Endodermal cell (in vitro differentiated cells): ENCODE data around the gene DAB1. TPM values are rescaled to one million over a fixed set of nuclear protein-coding genes. Genes with fewer than 3 reads are reported as not detected.
A peak's percentile ranks its signal among the peaks of the same experiment; 100 is the strongest.

Source experiments
- DNase-seq: peaks from one replicate; pipeline ENCODE4 v3.0.0-alpha.2; 2017
- H3K27ac ChIP-seq: 2 replicates; pipeline ENCODE4 v1.5.1; 2013; ENCODE audit warnings: mild to moderate bottlenecking, low read depth, low read length, moderate library complexity
- H3K27me3 ChIP-seq: 2 replicates; pipeline ENCODE4 v1.6.1; 2013; ENCODE audit warnings: mild to moderate bottlenecking, low read length, moderate library complexity; ENCODE audit not compliant: insufficient read depth, control insufficient read depth, poor library complexity, severe bottlenecking
- H3K36me3 ChIP-seq: 2 replicates; pipeline ENCODE4 v1.7.0; 2013; ENCODE audit warnings: mild to moderate bottlenecking, low read length, moderate library complexity; ENCODE audit not compliant: control insufficient read depth, insufficient read depth
- H3K4me1 ChIP-seq: one replicate; pipeline ENCODE4 v1.7.0; 2013; ENCODE audit warnings: low read length; ENCODE audit not compliant: control insufficient read depth, insufficient read depth
- H3K4me3 ChIP-seq: 2 replicates; pipeline ENCODE4 v1.5.1; 2013; ENCODE audit warnings: mild to moderate bottlenecking, low read length, moderate library complexity
- H3K9ac ChIP-seq: 2 replicates; pipeline ENCODE4 v1.6.1; 2013; ENCODE audit warnings: mild to moderate bottlenecking, low read length, moderate library complexity; ENCODE audit not compliant: poor library complexity, severe bottlenecking; ENCODE audit errors: extremely low read depth
- H3K9me3 ChIP-seq: 2 replicates; pipeline ENCODE4 v1.6.1; 2013; ENCODE audit warnings: mild to moderate bottlenecking, low read length, moderate library complexity; ENCODE audit not compliant: control insufficient read depth
- H3K27ac Mint-ChIP-seq: 2 replicates; pipeline ENCODE4 v1.8.0; 2020; ENCODE audit warnings: mixed read lengths
- H3K27me3 Mint-ChIP-seq: 2 replicates; pipeline ENCODE4 v1.8.0; 2021; ENCODE audit warnings: mild to moderate bottlenecking, mixed read lengths; ENCODE audit not compliant: insufficient read depth
- H3K36me3 Mint-ChIP-seq: 2 replicates; pipeline ENCODE4 v1.8.0; 2020; ENCODE audit warnings: low read depth, mixed read lengths
- H3K4me1 Mint-ChIP-seq: 2 replicates; pipeline ENCODE4 v1.8.0; 2020; ENCODE audit warnings: mixed read lengths
- H3K4me3 Mint-ChIP-seq: 2 replicates; pipeline ENCODE4 v1.8.0; 2020; ENCODE audit warnings: mild to moderate bottlenecking, moderate library complexity, mixed read lengths
- H3K9me3 Mint-ChIP-seq: 2 replicates; pipeline ENCODE4 v1.8.0; 2020; ENCODE audit warnings: mild to moderate bottlenecking, mixed read lengths
- WGBS, 2 experiments: methylation state at CpG; one replicate each; pipeline versions ENCODE4 v1.1.5 to v1.1.7; 2013; ENCODE audit warnings: missing lambda C conversion rate in 2 of 2, mixed read lengths in 1 of 2; ENCODE audit not compliant: insufficient coverage in 1 of 2, insufficient read length in 1 of 2; 5-methylcytosine and 5-hydroxymethylcytosine counted together
- total RNA-seq, 2 donors: library from RNA; stranded (reverse); fragmentation: NEBNext Ultra II Directional in 1 of 2; extraction: Animal tissue kit (Norgen Biotek cat#: 25700) in 1 of 2; gene quantifications; 2 replicates in 1 of 2; 3 replicates in 1 of 2; pipeline ENCODE4 v1.2.1, GENCODE V29; 2021
- TF ChIP-seq, protein P1 (sequence below): fragments of 200-600 bp; sonication (generic); conservative IDR thresholded peaks from 2 replicates; pipeline ENCODE4 v1.5.0; 2021; ENCODE audit warnings: antibody characterized with exemption, mild to moderate bottlenecking

DAB1 gene
- total RNA-seq, 2 donors from 2014 or later, result 32.0 to 36.2 TPM

DNA sequence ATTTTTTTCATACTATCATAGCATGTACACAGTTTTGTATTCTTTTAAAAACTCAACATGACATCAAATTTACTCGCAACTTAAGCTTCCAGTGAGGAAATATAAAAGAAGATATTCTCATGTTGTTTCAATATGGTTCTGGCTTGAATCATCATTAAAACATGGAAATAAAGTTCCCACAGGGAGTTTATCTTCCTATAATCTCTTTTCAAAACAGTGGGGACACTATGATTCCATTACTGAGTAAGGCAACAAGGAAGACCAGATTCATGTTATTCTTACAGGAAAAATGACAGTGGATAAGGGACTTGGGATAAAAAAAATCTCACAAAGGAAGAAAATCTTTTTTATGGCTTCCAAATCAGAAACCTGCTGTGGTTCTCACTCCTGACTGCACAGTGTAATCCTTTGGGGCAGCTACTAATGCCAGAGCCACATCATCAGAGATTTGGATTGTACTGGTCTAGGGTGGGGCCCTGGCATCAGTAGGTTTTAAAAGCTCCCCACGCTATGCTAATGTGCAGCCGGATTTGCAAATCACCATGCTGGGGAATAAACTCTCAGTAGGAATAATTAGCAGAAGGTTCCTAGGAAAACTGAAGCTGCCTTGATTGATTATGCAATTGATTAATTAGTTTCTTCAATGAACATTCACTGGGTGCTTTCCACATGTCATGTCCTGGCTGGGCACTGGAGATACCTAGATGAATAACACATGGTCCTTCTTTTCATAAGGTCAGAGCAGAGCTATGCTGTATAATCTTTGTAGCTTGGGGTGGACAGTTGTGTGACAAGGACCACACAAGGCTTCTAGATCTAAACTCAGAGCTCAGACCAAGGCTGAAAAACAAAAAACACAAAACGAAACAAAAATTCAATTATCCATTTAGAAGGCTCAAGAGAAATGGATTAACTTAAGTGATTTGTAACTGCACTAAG, 386.9 kb downstream of the DAB1 start:
- WGBS, 2 experiments, result 90 to 100% methylated on average over 2 to 4 of the region's 4 CpGs

DNA sequence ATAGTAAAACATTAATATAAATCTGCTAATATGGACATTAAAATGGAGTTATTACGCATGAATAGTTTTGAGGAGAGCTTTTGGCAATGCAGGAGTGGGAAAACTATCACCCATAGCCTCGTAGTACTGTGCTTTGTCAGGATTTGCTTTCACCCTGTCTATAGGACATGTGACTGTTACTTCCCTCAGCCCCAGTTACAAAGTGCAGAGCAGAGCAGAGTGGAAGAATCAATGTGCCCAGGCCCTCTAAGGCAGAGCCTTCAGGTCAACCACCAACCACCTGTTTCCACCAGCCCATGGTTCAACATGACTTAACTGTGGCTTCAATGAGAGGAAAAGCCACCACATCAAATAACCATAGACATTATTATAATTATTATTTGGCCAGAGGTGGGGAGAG, 389.1 kb downstream of the DAB1 start:
- no peak for DNase-seq
- Mint-ChIP-seq H3K27ac (no peak overlapping the region), H3K36me3 (peaks cover 35% of the 10 kb centered on the region), H3K9me3 (peaks cover 5% of the 10 kb centered on the region), H3K4me3 (no peak overlapping the region), H3K27me3 (no peaks in the 10 kb centered on the region), H3K4me1 (peaks cover 6% of the 10 kb centered on the region)
- H3K27ac ChIP-seq, result no peak overlapping the region
- no peaks in the 10 kb centered on the region for H3K27me3 ChIP-seq
- TF ChIP-seq, protein P1, sequence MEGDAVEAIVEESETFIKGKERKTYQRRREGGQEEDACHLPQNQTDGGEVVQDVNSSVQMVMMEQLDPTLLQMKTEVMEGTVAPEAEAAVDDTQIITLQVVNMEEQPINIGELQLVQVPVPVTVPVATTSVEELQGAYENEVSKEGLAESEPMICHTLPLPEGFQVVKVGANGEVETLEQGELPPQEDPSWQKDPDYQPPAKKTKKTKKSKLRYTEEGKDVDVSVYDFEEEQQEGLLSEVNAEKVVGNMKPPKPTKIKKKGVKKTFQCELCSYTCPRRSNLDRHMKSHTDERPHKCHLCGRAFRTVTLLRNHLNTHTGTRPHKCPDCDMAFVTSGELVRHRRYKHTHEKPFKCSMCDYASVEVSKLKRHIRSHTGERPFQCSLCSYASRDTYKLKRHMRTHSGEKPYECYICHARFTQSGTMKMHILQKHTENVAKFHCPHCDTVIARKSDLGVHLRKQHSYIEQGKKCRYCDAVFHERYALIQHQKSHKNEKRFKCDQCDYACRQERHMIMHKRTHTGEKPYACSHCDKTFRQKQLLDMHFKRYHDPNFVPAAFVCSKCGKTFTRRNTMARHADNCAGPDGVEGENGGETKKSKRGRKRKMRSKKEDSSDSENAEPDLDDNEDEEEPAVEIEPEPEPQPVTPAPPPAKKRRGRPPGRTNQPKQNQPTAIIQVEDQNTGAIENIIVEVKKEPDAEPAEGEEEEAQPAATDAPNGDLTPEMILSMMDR, result no peak
- H3K4me3 ChIP-seq, result no peak overlapping the region
- 97 to 100% methylated on average over 2 of the region's 2 CpGs for WGBS, 2 experiments
- H3K4me1 ChIP-seq, result no peaks in the 10 kb centered on the region
- H3K9me3 ChIP-seq, result peaks cover 11% of the 10 kb centered on the region
- H3K9ac ChIP-seq, result no peak overlapping the region
- no peaks in the 10 kb centered on the region for H3K36me3 ChIP-seq

More for the DNA sequence above, 386.9 kb downstream of the DAB1 start:
- peaks cover 24% of the 10 kb centered on the region for H3K36me3 Mint-ChIP-seq
- no peaks in the 10 kb centered on the region for H3K9me3 ChIP-seq
- no peaks in the 10 kb centered on the region for H3K4me1 ChIP-seq
- H3K4me3 Mint-ChIP-seq, result no peak overlapping the region
- H3K27ac ChIP-seq, result no peak overlapping the region
- no peak for DNase-seq
- H3K9ac ChIP-seq, result no peak overlapping the region
- TF ChIP-seq, protein P1, result no peak
- no peaks in the 10 kb centered on the region for H3K27me3 Mint-ChIP-seq
- peak overlapping the region; percentile 34 for H3K27ac Mint-ChIP-seq
- no peak overlapping the region for H3K4me3 ChIP-seq
- H3K9me3 Mint-ChIP-seq, result no peaks in the 10 kb centered on the region
- no peaks in the 10 kb centered on the region for H3K36me3 ChIP-seq
- peaks cover 6% of the 10 kb centered on the region for H3K4me1 Mint-ChIP-seq
- no peaks in the 10 kb centered on the region for H3K27me3 ChIP-seq

DNA sequence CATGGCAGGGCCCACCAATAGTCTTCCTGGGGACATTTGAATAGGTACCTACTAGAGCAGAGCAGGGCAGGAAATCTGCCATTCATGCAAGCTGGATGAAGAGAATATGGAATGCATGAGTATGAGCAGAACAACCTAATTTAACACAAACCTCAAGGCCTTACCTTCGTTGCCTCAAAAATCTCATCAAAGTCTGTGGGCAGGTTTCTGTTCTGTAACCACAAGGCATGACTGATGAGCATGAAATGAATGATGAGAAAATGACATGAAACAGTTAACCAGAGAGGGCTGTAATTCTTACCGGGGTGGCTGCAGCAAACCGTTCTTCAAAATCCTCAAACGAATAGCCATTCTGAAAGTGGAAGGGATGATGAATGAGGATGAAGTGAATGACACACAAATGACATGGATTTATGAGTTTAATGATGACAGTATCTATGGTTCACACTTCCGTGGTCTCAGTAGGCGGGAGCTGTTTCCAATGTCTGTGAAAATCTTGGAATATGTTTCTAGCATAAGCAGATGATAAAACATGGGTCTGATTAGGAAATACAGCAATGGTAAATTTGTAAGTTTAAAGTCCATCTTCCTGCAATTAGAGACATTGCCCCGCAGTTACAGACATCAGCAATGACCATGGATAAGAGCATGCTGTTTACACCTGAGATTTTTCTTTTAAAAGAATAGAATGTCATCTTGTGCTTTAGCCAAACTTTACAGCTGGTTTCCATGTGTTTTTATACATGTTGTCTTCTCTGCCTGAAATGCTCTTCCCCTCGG, 390.4 kb downstream of the DAB1 start:
- no peaks in the 10 kb centered on the region for H3K27me3 Mint-ChIP-seq
- TF ChIP-seq, protein P1, result no peak
- WGBS, 2 experiments, result 94% methylated on average over 6 to 8 of the region's 8 CpGs
- H3K4me3 Mint-ChIP-seq, result no peak overlapping the region
- peaks cover 18% of the 10 kb centered on the region for H3K9me3 Mint-ChIP-seq
- Histone ChIP-seq H3K9me3 (peaks cover 24% of the 10 kb centered on the region), H3K27me3 (no peaks in the 10 kb centered on the region), H3K4me1 (no peaks in the 10 kb centered on the region), H3K9ac (no peak overlapping the region), H3K27ac (no peak overlapping the region), H3K36me3 (no peaks in the 10 kb centered on the region), H3K4me3 (no peak overlapping the region)
- peaks cover 46% of the 10 kb centered on the region for H3K36me3 Mint-ChIP-seq
- peaks cover 6% of the 10 kb centered on the region for H3K4me1 Mint-ChIP-seq
- H3K27ac Mint-ChIP-seq, result no peak overlapping the region
- DNase-seq, result no peak
